ENCODE results near the gene SH3GL1. TPM values are rescaled to one million over a fixed set of nuclear protein-coding genes. Genes with fewer than 3 reads are reported as not detected.

Gene SH3GL1
- total RNA-seq, 4 donors from 2014 or later: 11.8 to 69.3 (median 29.5) TPM

DNA sequence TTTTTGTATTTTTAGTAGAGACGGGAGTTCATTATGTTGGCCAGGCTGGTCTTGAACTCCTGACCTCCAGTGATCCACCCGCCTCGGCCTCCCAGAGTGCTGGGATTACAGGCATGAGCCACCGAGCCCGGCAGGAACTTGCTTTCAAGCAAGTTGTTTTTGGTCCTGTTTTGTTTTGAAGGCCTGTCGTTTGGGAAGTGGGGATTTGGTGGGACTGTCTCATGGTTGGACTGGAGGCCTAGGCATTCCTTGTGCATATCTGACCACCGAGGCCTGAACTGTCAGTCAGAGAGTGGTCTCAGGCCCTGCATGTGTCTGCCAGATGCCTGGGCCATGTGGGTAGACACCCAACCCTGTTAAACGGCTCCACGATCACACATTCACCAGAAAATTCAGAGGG lies 30.9 kb upstream of the SH3GL1 start:
- H3K4me3 ChIP-seq: no peak overlapping the region
- H3K4me1 ChIP-seq: no peaks in the 10 kb centered on the region
- intact Hi-C loops (cut with DNase I; ENCODE audit: low total_unique reads): no loop called here
- TF ChIP-seq, protein P1, sequence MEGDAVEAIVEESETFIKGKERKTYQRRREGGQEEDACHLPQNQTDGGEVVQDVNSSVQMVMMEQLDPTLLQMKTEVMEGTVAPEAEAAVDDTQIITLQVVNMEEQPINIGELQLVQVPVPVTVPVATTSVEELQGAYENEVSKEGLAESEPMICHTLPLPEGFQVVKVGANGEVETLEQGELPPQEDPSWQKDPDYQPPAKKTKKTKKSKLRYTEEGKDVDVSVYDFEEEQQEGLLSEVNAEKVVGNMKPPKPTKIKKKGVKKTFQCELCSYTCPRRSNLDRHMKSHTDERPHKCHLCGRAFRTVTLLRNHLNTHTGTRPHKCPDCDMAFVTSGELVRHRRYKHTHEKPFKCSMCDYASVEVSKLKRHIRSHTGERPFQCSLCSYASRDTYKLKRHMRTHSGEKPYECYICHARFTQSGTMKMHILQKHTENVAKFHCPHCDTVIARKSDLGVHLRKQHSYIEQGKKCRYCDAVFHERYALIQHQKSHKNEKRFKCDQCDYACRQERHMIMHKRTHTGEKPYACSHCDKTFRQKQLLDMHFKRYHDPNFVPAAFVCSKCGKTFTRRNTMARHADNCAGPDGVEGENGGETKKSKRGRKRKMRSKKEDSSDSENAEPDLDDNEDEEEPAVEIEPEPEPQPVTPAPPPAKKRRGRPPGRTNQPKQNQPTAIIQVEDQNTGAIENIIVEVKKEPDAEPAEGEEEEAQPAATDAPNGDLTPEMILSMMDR (IDR thresholded peaks at IDR 0.05): no peak
- no peak for TF ChIP-seq POLR2A (IDR thresholded peaks at IDR 0.05)
- DNase-seq: no peak
- no peaks in the 10 kb centered on the region for H3K36me3 ChIP-seq
- no peaks in the 10 kb centered on the region for H3K27me3 ChIP-seq
- no peak overlapping the region for H3K27ac ChIP-seq
- no peaks in the 10 kb centered on the region for H3K9me3 ChIP-seq

DNA sequence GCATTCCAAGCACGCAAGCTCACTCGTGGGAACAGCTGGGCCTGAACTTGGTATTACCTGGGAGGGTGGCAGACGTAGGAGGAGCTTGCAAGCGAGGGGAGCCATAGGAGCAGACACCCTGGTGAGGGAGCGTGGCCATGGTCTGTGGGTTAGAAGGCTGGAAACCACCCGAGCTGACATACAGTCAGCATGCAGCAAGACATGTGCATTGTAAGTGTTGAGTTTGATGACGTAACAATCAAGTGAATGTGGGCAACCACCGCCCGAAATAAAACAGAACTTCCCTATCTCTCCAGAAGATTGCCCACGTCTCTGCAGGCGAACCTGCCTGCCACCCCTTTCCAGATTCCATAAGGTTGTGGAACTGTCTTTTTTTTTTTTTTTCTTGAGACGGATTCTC lies 30.4 kb upstream of the SH3GL1 start:
- Histone ChIP-seq H3K4me3 (no peak overlapping the region), H3K27me3 (no peaks in the 10 kb centered on the region), H3K27ac (no peak overlapping the region), H3K4me1 (no peaks in the 10 kb centered on the region), H3K36me3 (no peaks in the 10 kb centered on the region), H3K9me3 (no peaks in the 10 kb centered on the region)
- no peak for DNase-seq
- intact Hi-C loops (cut with DNase I; ENCODE audit: low total_unique reads): no loop called here
- TF ChIP-seq, protein P1 (IDR thresholded peaks at IDR 0.05): no peak
- no peak for TF ChIP-seq POLR2A (IDR thresholded peaks at IDR 0.05)

DNA sequence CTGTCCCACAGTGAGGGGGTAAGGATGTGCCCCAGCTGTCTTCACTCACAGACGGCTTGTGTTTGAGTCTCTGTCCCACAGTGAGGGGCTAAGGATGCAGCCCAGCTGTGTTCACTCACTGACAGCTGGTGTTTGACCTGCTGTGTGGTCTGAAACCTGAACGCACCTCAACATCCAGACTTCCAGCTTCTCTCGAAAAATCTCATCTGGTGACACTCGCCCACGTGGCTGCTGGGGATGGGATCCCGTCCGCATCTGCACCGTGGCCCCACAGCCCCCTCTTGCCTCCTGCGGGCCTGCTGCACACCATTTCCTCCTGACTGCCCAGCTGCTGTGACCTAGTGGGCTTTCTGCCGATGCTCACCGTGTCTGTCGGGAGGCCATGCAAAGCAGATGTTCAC lies 29.4 kb upstream of the SH3GL1 start:
- no peak for DNase-seq
- no peak for TF ChIP-seq POLR2A (IDR thresholded peaks at IDR 0.05)
- TF ChIP-seq, protein P1 (IDR thresholded peaks at IDR 0.05): no peak
- no peaks in the 10 kb centered on the region for H3K4me1 ChIP-seq
- intact Hi-C loops (cut with DNase I; ENCODE audit: low total_unique reads): no loop called here
- H3K27me3 ChIP-seq: no peaks in the 10 kb centered on the region
- H3K36me3 ChIP-seq: no peaks in the 10 kb centered on the region
- H3K9me3 ChIP-seq: no peaks in the 10 kb centered on the region
- no peak overlapping the region for H3K27ac ChIP-seq
- no peak overlapping the region for H3K4me3 ChIP-seq

DNA sequence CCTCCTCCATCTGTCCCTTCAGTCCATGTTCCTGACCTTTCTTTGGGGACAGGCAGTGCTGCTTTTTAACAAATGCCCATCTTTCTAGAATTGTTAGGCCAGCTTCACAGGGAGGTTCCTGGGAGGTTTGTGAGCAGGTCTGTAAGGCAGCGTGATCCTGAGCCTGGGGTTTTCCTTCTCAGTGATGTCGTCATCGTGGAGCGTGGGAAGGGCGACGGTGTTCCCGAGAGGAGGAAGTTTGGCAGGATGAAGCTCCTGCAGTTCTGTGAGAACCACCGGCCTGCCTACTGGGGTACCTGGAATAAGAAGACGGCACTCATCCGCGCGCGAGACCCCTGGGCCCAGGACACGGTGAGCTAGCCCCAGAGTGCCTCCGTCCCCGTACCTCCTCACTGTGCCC lies 28.9 kb upstream of the SH3GL1 start:
- intact Hi-C loops (cut with DNase I; ENCODE audit: low total_unique reads): no loop called here

DNA sequence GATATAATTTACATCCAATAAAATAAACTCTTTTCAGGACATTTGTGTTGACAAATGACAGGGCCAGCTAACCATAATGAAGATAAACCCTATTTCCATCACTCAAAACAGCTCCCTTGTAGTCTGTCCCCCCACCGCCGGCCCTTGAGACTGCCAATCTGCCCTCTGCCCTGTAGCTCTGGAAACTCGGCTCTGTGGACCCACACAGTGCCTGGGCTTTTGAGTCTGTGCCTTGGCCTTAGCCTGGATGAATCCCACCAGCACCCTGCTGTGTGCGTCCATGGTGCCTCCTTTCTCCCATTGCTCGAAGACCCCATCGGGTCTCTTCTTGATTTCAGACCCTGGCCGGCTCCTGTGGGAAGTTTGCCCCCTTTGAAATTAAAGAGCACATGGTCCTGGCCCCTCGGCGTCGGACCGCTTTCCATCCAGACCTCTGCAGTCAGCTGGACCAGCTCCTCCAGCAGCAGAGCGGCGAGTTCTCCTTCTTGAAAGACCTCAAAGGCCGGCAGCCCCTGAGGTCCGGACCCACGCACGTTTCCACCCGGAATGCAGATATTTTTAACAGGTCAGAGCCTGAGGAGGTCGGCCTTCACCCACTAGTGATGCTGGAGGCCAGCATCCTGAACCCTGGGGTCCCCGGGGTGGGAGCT lies 28.1 kb upstream of the SH3GL1 start:
- no peak for DNase-seq
- H3K4me3 ChIP-seq: no peak overlapping the region
- no peaks in the 10 kb centered on the region for H3K9me3 ChIP-seq
- H3K4me1 ChIP-seq: no peaks in the 10 kb centered on the region
- intact Hi-C loops (cut with DNase I; ENCODE audit: low total_unique reads): no loop called here
- no peaks in the 10 kb centered on the region for H3K27me3 ChIP-seq
- no peak overlapping the region for H3K27ac ChIP-seq
- TF ChIP-seq POLR2A (IDR thresholded peaks at IDR 0.05): no peak
- TF ChIP-seq, protein P1 (IDR thresholded peaks at IDR 0.05): no peak
- H3K36me3 ChIP-seq: no peaks in the 10 kb centered on the region

More for the DNA sequence above, 28.9 kb upstream of the SH3GL1 start:
- H3K27me3 ChIP-seq: no peaks in the 10 kb centered on the region
- no peak for DNase-seq
- H3K4me1 ChIP-seq: no peaks in the 10 kb centered on the region
- TF ChIP-seq POLR2A (IDR thresholded peaks at IDR 0.05): no peak
- TF ChIP-seq, protein P1 (IDR thresholded peaks at IDR 0.05): no peak
- H3K9me3 ChIP-seq: no peaks in the 10 kb centered on the region
- H3K27ac ChIP-seq: no peak overlapping the region
- H3K36me3 ChIP-seq: no peaks in the 10 kb centered on the region
- H3K4me3 ChIP-seq: no peak overlapping the region

Measured in uterus (tissue), 4 donors.